H1 (cell line): ENCODE measurements around the gene BCL2. TPM values are rescaled to one million over a fixed set of nuclear protein-coding genes. Genes with fewer than 3 reads are reported as not detected.

Experiments used
- ASH2L ChIP-seq: fragments of 200-600, 300-600 bp; sonication (generic); IDR thresholded peaks from one replicate; pipeline ENCODE4 v1.7.1; 2017; ENCODE audit warnings: low read length
- ATF2 ChIP-seq: IDR thresholded peaks from 2 replicates; pipeline ENCODE4 v1.6.1; 2012; ENCODE audit warnings: low read length, inconsistent platforms
- BACH1 ChIP-seq: IDR thresholded peaks from 2 replicates; pipeline ENCODE4 v1.6.1; 2012; ENCODE audit warnings: low read length, improper control_type of control experiment
- CBX5 ChIP-seq: fragments of 300-800, 300-1000 bp; sonication (generic); IDR thresholded peaks from 2 replicates; pipeline ENCODE4 v1.7.1; 2016; ENCODE audit warnings: antibody characterized with exemption, low read length, low read depth
- CREB1 ChIP-seq: IDR thresholded peaks from 2 replicates; pipeline ENCODE4 v1.6.1; 2012; ENCODE audit warnings: inconsistent platforms
- CTBP2 ChIP-seq: IDR thresholded peaks from 2 replicates; pipeline ENCODE4 v1.7.0; 2011; ENCODE audit warnings: borderline replicate concordance, mild to moderate bottlenecking, moderate library complexity, mixed read lengths, low read length; ENCODE audit not compliant: insufficient read depth, insufficient read length
- EGR1 ChIP-seq: IDR thresholded peaks from 2 replicates; pipeline ENCODE4 v1.6.1; 2011; ENCODE audit warnings: low read depth, low read length, borderline replicate concordance
- EP300 ChIP-seq, 2 experiments: IDR thresholded peaks; 1 replicate in 1 of 2; 2 replicates in 1 of 2; pipeline ENCODE4 v1.6.1; 2011 to 2012; ENCODE audit warnings: low read depth in 2 of 2, low read length in 2 of 2, mild to moderate bottlenecking in 2 of 2, borderline replicate concordance in 1 of 2, inconsistent platforms in 1 of 2, moderate library complexity in 1 of 2
- FOSL1 ChIP-seq: IDR thresholded peaks from 2 replicates; pipeline ENCODE4 v1.6.1; 2011; ENCODE audit warnings: mild to moderate bottlenecking, low read depth, low read length, moderate library complexity; ENCODE audit not compliant: insufficient read depth
- JUND ChIP-seq: IDR thresholded peaks from 2 replicates; pipeline ENCODE4 v1.6.1; 2011; ENCODE audit warnings: mild to moderate bottlenecking, improper control_type of control experiment, low read length
- MAFK ChIP-seq: IDR thresholded peaks from 2 replicates; pipeline ENCODE4 v1.6.1; 2012; ENCODE audit warnings: low read depth, mild to moderate bottlenecking, improper control_type of control experiment, low read length
- RAD21 ChIP-seq, 2 experiments: IDR thresholded peaks in 1 of 2; conservative IDR thresholded peaks in 1 of 2; 2 replicates each; pipeline ENCODE4 v1.6.1; 2011; ENCODE audit warnings: low read depth in 2 of 2, low read length in 2 of 2, improper control_type of control experiment in 1 of 2, inconsistent platforms in 1 of 2, mild to moderate bottlenecking in 1 of 2, moderate library complexity in 1 of 2
- RBBP5 ChIP-seq: IDR thresholded peaks from 2 replicates; pipeline ENCODE4 v1.7.1; 2012; ENCODE audit warnings: low read depth, mild to moderate bottlenecking, inconsistent platforms, low read length, moderate library complexity, borderline replicate concordance
- RFX5 ChIP-seq: IDR thresholded peaks from 2 replicates; pipeline ENCODE4 v1.6.1; 2011; ENCODE audit warnings: low read depth, low read length, improper control_type of control experiment, borderline replicate concordance
- SIN3A ChIP-seq, 2 experiments: IDR thresholded peaks in 1 of 2; conservative IDR thresholded peaks in 1 of 2; 2 replicates each; pipeline ENCODE4 v1.6.1; 2011 to 2012; ENCODE audit warnings: low read length in 2 of 2, improper control_type of control experiment in 1 of 2, low read depth in 1 of 2, mild to moderate bottlenecking in 1 of 2
- SIRT6 ChIP-seq: IDR thresholded peaks from one replicate; pipeline ENCODE4 v1.7.1; 2012; ENCODE audit warnings: low read length, inconsistent platforms
- SIX5 ChIP-seq: IDR thresholded peaks from 2 replicates; pipeline ENCODE4 v1.6.1; 2011; ENCODE audit warnings: mild to moderate bottlenecking, low read depth, low read length
- SP1 ChIP-seq: IDR thresholded peaks from 2 replicates; pipeline ENCODE4 v1.6.1; 2011; ENCODE audit warnings: low read depth, low read length
- SP4 ChIP-seq: IDR thresholded peaks from 2 replicates; pipeline ENCODE4 v1.6.1; 2012; ENCODE audit warnings: low read length, inconsistent platforms
- TEAD4 ChIP-seq: IDR thresholded peaks from 2 replicates; pipeline ENCODE4 v1.6.1; 2012; ENCODE audit warnings: low read depth, low read length, inconsistent platforms, mixed read lengths
- polyA plus RNA-seq, 7 experiments: library from polyadenylated mRNA; depleted of rRNA in 3 of 7; stranded (reverse) in 5 of 7; unstranded in 2 of 7; fragments of >200 nt in 5 of 7; fragments of 200-250 nt in 2 of 7; gene quantifications; 1 replicate in 5 of 7; 2 replicates in 1 of 7; 4 replicates in 1 of 7; pipeline versions ENCODE4 v1.2.1 to v1.2.3, GENCODE V29; 2011 to 2013; ENCODE audit warnings: missing spikeins in 2 of 7, mixed read lengths in 2 of 7
- total RNA-seq: library from RNA; stranded (reverse); fragmentation: NEBNext Ultra II Directional; extraction: Animal tissue kit (Norgen Biotek cat#: 25700); gene quantifications from 2 replicates; pipeline ENCODE4 v1.2.1, GENCODE V29; 2021
- TF ChIP-seq, protein P1 (sequence below), 3 experiments: IDR thresholded peaks; 1 replicate in 2 of 3; 2 replicates in 1 of 3; pipeline versions ENCODE4 v1.5.1 to v1.6.1; 2011; ENCODE audit warnings: low read length in 3 of 3, mild to moderate bottlenecking in 3 of 3, inconsistent platforms in 2 of 3, low read depth in 1 of 3, moderate library complexity in 1 of 3; ENCODE audit not compliant: insufficient read depth in 1 of 3; ENCODE audit errors: control extremely low read depth in 1 of 3

BCL2 gene
- total and polyA plus RNA-seq, 2 of the 8 experiments (the other 6 are each of a cell fraction or from before 2014, with no cell fraction given): 0.59 to 4.5 TPM

- TF ChIP-seq MAFK (no peak), ASH2L (peak; percentile 95), CBX5 (no peak), RBBP5 (0 out of 2 replicates have a peak, but pooled peaks have one; percentile 70), JUND (no peak), ATF2 (no peak), SIRT6 (no peak), SP4 (no peak), SIX5 (no peak), CTBP2 (peak; percentile 78), TEAD4 (0 out of 2 replicates have a peak, but pooled peaks have one; percentile 37), SIN3A (conservative IDR thresholded peaks at IDR 0.05 in 1 of 2, IDR thresholded peaks at IDR 0.05 in 1 of 2; ENCODE audit: low read depth in 1 of 2, low read length in 2 of 2) (peak in 1 of 2 experiments; percentile 52; a peak in 1 of 4 replicates), FOSL1 (no peak), BACH1 (no peak), EGR1 (no peak), CREB1 (no peak), RAD21 (IDR thresholded peaks at IDR 0.05 in 1 of 2, conservative IDR thresholded peaks at IDR 0.05 in 1 of 2; ENCODE audit: low read depth in 2 of 2, low read length in 2 of 2) (no peak; a peak in 1 of 4 replicates), SP1 (peak; percentile 52), EP300 (IDR thresholded peaks at IDR 0.05; ENCODE audit: borderline replicate concordance in 1 of 2, low read depth in 2 of 2, low read length in 2 of 2) (no peak), RFX5 (no peak)
- TF ChIP-seq, protein P1, sequence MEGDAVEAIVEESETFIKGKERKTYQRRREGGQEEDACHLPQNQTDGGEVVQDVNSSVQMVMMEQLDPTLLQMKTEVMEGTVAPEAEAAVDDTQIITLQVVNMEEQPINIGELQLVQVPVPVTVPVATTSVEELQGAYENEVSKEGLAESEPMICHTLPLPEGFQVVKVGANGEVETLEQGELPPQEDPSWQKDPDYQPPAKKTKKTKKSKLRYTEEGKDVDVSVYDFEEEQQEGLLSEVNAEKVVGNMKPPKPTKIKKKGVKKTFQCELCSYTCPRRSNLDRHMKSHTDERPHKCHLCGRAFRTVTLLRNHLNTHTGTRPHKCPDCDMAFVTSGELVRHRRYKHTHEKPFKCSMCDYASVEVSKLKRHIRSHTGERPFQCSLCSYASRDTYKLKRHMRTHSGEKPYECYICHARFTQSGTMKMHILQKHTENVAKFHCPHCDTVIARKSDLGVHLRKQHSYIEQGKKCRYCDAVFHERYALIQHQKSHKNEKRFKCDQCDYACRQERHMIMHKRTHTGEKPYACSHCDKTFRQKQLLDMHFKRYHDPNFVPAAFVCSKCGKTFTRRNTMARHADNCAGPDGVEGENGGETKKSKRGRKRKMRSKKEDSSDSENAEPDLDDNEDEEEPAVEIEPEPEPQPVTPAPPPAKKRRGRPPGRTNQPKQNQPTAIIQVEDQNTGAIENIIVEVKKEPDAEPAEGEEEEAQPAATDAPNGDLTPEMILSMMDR (IDR thresholded peaks at IDR 0.05; ENCODE audit: control extremely low read depth in 1 of 3, insufficient read depth in 1 of 3, low read depth in 1 of 3, low read length in 3 of 3): peak in 1 of 3 experiments; percentile 2; a peak in 1 of 4 replicates
Measured at GRCh38 chr18:63074981-63075404, 244.6 kb downstream of the BCL2 start (continued).
